NT2/D1 (cell line): ENCODE measurements around the gene TMEM132C.
A peak's percentile ranks its signal among the peaks of the same experiment; 100 is the strongest.

Experiments used
- DNase-seq: peaks from one replicate; pipeline ENCODE4 v3.0.0-alpha.2; 2011; ENCODE audit warnings: low read depth, low spot score
- H3K27me3 ChIP-seq: 2 replicates; pipeline ENCODE4 v1.6.0; 2011; ENCODE audit warnings: mild to moderate bottlenecking; ENCODE audit not compliant: insufficient read length, insufficient read depth
- H3K36me3 ChIP-seq: 2 replicates; pipeline ENCODE4 v1.6.1; 2011; ENCODE audit warnings: mild to moderate bottlenecking, low read length, mixed read lengths; ENCODE audit not compliant: insufficient read depth, insufficient read length
- H3K4me1 ChIP-seq: 2 replicates; pipeline ENCODE4 v1.5.1; 2011; ENCODE audit not compliant: insufficient read depth, insufficient read length
- H3K4me3 ChIP-seq: 2 replicates; pipeline ENCODE4 v1.5.1; 2011; ENCODE audit warnings: low read depth; ENCODE audit not compliant: insufficient read length
- H3K9ac ChIP-seq: 2 replicates; pipeline ENCODE4 v1.6.0; 2011; ENCODE audit warnings: low read depth; ENCODE audit not compliant: insufficient read length
- H3K9me3 ChIP-seq: 2 replicates; pipeline ENCODE4 v1.5.1; 2011; ENCODE audit warnings: mild to moderate bottlenecking, low read length; ENCODE audit not compliant: insufficient read depth
- SUZ12 ChIP-seq: IDR thresholded peaks from 2 replicates; pipeline ENCODE4 v1.6.1; 2011; ENCODE audit not compliant: insufficient read length, insufficient read depth; ENCODE audit errors: extremely low read depth
- YY1 ChIP-seq: IDR thresholded peaks from 2 replicates; pipeline ENCODE4 v1.6.1; 2011; ENCODE audit not compliant: insufficient read length, insufficient read depth
- ZNF274 ChIP-seq: IDR thresholded peaks from 2 replicates; pipeline ENCODE4 v1.6.1; 2011; ENCODE audit warnings: mild to moderate bottlenecking, low read depth, low read length

TMEM132C gene

DNA sequence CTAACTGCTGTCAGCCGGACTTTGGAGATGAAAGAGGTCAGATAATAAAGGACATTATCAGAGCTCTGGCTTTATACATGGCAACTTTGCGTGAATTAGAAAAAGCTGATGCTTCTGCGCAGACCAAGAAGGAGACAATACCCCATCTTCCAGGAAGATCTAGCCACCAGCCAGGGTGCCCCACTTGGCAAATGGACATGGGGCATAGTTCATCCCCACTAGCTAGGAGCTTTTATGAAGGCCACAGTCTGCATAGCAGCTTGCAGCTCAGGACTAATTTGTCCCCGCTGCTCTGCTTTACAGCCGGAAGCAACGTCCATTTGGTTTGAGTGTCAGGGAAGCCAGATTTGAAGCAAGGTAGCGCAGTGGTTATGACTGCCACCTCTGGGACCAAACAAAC is 101.0 kb downstream of the TMEM132C start:
- H3K4me1 ChIP-seq: peaks cover 14% of the 10 kb centered on the region
- no peaks in the 10 kb centered on the region for H3K36me3 ChIP-seq
- TF ChIP-seq YY1 (no peak), SUZ12 (no peak), ZNF274 (no peak)
- H3K9me3 ChIP-seq: no peaks in the 10 kb centered on the region
- no peak overlapping the region for H3K9ac ChIP-seq
- no peak overlapping the region for H3K4me3 ChIP-seq
- no peak for DNase-seq
- no peaks in the 10 kb centered on the region for H3K27me3 ChIP-seq

DNA sequence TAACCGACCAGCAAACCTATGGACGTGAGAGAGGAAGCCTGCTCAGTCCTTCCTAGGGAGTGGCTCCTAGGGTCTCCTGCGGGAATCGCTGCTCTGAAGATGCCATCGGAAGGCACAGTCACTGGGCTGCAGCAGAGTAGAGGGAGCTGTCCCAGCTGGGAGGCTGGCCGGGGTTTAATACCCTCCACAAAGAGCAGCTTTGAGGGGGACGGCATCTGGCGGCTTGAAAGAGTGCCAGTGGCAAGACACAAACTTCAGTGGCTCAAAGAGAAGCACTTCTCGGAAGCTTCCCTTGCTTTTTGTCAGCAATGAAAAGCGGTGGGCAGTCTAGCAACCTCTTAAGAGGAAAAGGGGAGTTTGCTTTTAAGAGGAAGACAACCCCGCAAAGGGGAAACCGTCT is 114.6 kb downstream of the TMEM132C start:
- no peaks in the 10 kb centered on the region for H3K36me3 ChIP-seq
- H3K4me3 ChIP-seq: no peak overlapping the region
- H3K9ac ChIP-seq: no peak overlapping the region
- H3K4me1 ChIP-seq: peaks cover 4% of the 10 kb centered on the region
- DNase-seq: no peak
- TF ChIP-seq SUZ12 (no peak), ZNF274 (no peak)
- H3K9me3 ChIP-seq: no peaks in the 10 kb centered on the region; the same call in 1 of the 2 replicates
- no peaks in the 10 kb centered on the region for H3K27me3 ChIP-seq

DNA sequence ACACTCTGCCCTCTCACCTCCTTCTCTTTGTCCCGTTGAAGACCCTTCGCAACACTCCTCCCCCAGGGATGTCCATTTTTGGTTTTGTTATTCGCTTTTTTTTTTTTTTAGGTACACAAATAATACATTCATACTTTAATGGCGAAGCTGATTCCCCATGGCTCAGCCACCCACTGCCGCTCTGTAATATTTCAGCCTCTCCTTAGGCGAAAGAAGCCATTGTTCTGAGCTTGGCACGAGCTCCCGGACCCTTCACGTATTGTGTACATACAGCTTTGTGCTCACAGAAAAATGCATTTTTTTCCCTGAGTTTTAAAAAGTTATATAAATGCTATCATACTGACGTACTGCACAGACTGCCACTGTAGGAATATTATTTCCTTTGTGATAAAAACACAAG is 115.0 kb downstream of the TMEM132C start:
- Histone ChIP-seq H3K4me1 (peaks cover 4% of the 10 kb centered on the region), H3K4me3 (no peak overlapping the region), H3K36me3 (no peaks in the 10 kb centered on the region), H3K27me3 (no peaks in the 10 kb centered on the region), H3K9me3 (no peaks in the 10 kb centered on the region; the same call in 1 of the 2 replicates), H3K9ac (no peak overlapping the region)
- no peak for DNase-seq
- TF ChIP-seq SUZ12 (no peak), YY1 (no peak), ZNF274 (no peak)

DNA sequence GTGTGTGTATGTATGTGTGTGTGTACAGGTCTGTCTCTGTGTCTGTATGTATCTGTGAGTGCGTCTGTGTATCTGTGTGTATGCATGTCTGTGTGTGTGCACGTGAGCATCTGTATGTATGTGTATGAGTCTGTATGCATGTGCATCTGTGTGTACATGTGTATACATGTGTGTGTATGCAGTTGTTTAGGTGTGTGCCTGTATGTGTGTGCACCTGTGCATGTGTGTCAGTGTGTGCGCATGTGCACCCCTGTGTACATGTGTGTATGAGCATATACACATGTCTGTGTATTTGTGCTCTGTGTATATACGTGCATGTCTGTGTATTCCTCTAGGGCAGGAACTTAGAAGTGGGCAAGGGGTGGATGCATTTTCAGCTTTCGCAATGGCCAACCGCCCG is 116.0 kb downstream of the TMEM132C start:
- peaks cover 4% of the 10 kb centered on the region for H3K4me1 ChIP-seq
- TF ChIP-seq YY1: no peak
- H3K27me3 ChIP-seq: peaks cover 2% of the 10 kb centered on the region
- H3K36me3 ChIP-seq: no peaks in the 10 kb centered on the region
- H3K9me3 ChIP-seq: no peaks in the 10 kb centered on the region; the same call in 1 of the 2 replicates
- H3K9ac ChIP-seq: no peak overlapping the region
- H3K4me3 ChIP-seq: no peak overlapping the region
- no peak for DNase-seq

DNA sequence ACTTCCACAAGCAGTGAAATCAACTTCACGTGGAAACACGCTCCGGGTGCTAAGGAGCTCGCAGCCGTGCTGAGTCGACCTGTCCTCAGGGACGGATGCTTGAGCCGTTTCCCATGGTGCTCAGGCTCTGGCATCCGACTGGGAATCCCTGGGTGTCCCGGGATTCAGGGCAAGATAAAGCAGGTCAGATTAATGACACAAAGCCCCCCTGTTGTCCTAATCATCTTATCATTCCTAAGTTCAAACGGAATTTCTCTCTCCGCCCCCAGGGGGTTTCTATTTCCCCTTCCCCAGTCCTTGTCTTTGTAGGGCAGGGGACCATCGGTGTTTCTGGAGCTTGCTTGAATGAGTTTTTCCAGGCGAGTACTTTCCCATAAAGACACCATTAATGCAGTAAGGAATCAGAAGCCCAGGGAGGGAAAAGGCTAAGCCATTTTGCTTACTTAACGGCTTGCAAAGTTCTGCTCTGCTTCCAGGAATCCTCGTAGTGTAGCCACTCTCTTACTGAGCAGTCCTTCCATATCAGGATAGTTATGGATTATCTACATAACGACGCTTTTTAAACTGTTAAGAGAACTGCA is 116.5 kb downstream of the TMEM132C start:
- H3K36me3 ChIP-seq: no peaks in the 10 kb centered on the region
- peaks cover 2% of the 10 kb centered on the region for H3K27me3 ChIP-seq
- no peaks in the 10 kb centered on the region; the same call in 1 of the 2 replicates for H3K9me3 ChIP-seq
- H3K9ac ChIP-seq: no peak overlapping the region
- peaks cover 4% of the 10 kb centered on the region for H3K4me1 ChIP-seq
- TF ChIP-seq YY1 (no peak), SUZ12 (no peak), ZNF274 (no peak)
- H3K4me3 ChIP-seq: no peak overlapping the region
- DNase-seq: peak; percentile 68

DNA sequence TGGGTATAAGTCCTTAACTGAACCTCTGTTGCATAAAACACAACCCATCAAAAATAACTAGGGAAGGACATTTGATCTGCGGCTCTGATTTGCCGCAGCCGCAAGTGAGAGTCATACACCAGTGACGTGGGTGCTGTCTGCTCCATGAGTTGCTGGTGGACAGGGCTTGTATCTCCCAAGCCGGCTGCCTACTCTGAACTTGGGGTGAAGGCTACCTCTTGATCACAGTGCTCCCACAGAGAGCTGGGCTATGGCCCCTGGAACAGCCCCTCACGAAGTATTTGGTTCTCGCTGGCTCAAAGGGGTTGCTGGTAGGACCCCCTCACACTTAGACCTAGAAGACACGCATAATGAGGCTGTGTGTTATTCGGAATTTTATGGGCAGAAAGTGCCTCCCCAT is 118.8 kb downstream of the TMEM132C start:
- H3K36me3 ChIP-seq: no peaks in the 10 kb centered on the region
- peaks cover 2% of the 10 kb centered on the region for H3K27me3 ChIP-seq
- H3K4me1 ChIP-seq: peaks cover 4% of the 10 kb centered on the region
- no peak for TF ChIP-seq YY1
- H3K4me3 ChIP-seq: no peak overlapping the region
- no peak overlapping the region for H3K9ac ChIP-seq
- H3K9me3 ChIP-seq: no peaks in the 10 kb centered on the region; the same call in 1 of the 2 replicates
- DNase-seq: no peak

DNA sequence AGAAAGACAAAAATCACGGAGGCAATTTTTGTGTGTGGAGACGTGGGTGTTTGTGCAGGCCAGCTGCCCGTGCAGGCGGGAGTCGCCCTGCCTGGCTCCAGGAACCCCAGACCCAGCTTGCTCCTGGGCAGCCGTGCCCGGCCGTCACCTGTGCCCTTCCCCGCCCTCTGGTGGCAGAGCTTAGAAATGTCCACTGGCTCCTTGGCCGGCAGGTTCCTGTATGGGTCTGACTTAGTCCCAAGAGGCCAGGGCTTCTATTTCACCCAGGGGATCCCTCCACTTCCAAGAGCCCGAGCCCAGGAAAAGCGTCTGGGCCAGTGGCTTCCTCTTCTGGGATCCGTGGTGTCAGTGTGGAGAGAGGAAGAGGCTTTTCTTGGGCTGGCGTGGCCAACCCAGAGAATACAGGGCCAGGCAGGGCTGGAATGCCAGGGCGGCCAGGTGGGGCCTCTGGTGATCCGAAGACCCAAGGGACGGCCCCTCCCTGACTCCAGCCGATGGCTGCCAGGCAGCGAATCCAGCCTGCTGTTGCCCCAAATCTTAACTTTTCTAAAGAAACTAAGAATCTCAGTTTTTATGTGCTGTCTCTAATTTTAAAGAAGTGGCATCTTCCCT is 120.9 kb downstream of the TMEM132C start:
- H3K36me3 ChIP-seq: no peaks in the 10 kb centered on the region
- H3K9me3 ChIP-seq: no peaks in the 10 kb centered on the region; the same call in 1 of the 2 replicates
- H3K4me1 ChIP-seq: no peaks in the 10 kb centered on the region
- peaks cover 2% of the 10 kb centered on the region for H3K27me3 ChIP-seq
- peak; percentile 63 for DNase-seq
- no peak for TF ChIP-seq ZNF274
- TF ChIP-seq YY1: no peak
- TF ChIP-seq SUZ12: no peak
- H3K9ac ChIP-seq: no peak overlapping the region
- H3K4me3 ChIP-seq: no peak overlapping the region
